Measurements from ENCODE around the gene NOL12.

Gene NOL12

GRCh38 chr22:37739035-37739434 is 52.9 kb downstream of the NOL12 start:
- FAIRE-seq = no peak
- DNase-seq (ENCODE audit: extremely low spot score, insufficient read length, low read depth) = no peak

GRCh38 chr22:37739611-37740049 is 53.5 kb downstream of the NOL12 start:
- DNase-seq (ENCODE audit: extremely low spot score, insufficient read length, low read depth) (no peak), FAIRE-seq (no peak)

- no peak for FAIRE-seq
- DNase-seq (ENCODE audit: extremely low spot score, insufficient read length, low read depth) = no peak
Observed at GRCh38 chr22:37740455-37741311, 54.5 kb downstream of the NOL12 start.

- DNase-seq (ENCODE audit: extremely low spot score, insufficient read length, low read depth) (no peak), FAIRE-seq (no peak)
Observed at GRCh38 chr22:37741312-37741795, 55.2 kb downstream of the NOL12 start.

GRCh38 chr22:37742376-37743171 is 56.4 kb downstream of the NOL12 start:
- DNase-seq (ENCODE audit: extremely low spot score, insufficient read length, low read depth) (no peak), FAIRE-seq (no peak)
